T-helper 2 cell (primary cell): ENCODE results near the gene PHF23.
"Not testable (repeated sequence)": the region's sequence is repeated elsewhere in the genome, so short reads cannot be mapped to it uniquely, and the experiment has no call there.

ENCODE experiments used
- DNase-seq, 5 experiments: peaks; one replicate each; pipeline versions ENCODE4 v3.0.0 to v3.0.0-alpha.2; 2012 to 2022

Gene PHF23

GRCh38 chr17:7258731-7259554 lies 19.7 kb upstream of the PHF23 start:
- no peak for DNase-seq

GRCh38 chr17:7256766-7257456 lies 17.7 kb upstream of the PHF23 start:
- DNase-seq, result no peak

- DNase-seq, result no peak
Measured at GRCh38 chr17:7254511-7254910, 15.3 kb upstream of the PHF23 start.

GRCh38 chr17:7253082-7253481 lies 13.8 kb upstream of the PHF23 start:
- no peak for DNase-seq

DNA sequence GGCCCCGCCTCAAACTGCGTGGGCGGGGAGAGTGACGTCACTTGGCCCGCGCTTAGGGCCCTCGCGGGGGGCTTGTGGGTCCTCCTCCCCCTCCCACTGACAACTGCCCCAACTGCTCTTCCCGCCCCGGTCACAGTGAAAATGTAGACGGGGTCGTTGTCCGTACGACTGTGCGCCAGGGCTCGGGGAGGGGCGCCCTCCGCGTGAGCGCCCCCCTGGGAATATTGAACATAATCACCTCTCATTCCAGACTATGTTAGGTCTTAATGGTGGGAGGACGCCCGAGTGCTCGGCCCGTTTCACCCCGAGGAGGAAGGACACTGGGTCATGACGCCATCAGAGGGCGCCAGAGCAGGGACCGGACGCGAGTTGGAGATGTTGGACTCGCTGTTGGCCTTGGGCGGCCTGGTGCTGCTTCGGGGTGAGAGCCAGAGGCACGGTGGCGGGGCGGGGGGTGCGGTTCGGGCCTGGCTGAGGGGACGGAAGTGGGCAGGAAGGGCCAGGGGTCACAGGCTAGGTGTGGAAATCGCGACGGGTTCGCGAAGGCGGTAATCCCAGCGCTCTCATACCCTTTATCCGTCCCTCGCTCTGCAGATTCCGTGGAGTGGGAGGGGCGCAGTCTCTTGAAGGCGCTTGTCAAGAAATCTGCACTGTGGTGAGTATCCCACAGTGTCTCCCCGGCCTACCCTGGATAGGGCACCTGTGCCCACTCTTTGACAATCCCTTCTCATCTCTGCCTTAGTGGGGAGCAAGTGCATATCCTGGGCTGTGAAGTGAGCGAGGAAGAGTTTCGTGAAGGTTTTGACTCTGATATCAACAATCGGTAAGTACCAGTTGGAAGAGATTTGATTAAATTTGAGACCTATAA lies 13.2 kb upstream of the PHF23 start, which contains the start of gene ELP5:
TSS of gene ELP5 (plus strand) at position 40 of the 868 bp plus-strand sequence. CDS start at position 376, 336 bp downstream.
- peak; percentile 62 to 93 (median 81) for DNase-seq

DNA sequence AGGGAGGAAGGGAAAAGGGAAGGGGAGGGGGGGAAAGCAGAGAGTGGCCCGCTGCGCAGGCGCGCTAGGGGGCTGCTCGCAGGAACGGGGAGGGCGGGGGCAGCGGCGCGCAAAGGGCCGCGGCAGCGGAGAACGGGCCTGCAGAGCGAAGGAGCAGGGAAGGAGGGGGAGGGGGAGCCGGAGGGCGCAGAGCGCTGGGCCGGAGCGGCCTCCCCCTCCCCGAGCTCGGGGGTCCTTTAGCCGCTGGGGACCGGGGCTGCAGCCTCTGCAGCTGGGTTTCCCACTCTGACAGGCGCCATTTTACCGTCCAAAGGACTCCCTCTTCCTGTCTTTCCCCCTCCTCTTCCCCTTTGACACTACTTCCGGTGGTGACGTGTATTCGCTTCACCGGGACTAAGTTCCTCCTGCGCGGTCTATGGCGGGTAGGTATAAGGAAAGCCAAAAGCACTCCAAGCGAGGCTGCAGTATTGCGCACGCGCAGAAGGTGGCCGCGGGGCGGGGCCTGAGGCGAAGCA lies 12.5 kb upstream of the PHF23 start, which contains the start of gene CTDNEP1:
TSS of gene CTDNEP1 (minus strand) at position 74 of the 515 bp plus-strand sequence. CDS start 438 bp downstream, outside the sequence.
- peak; percentile 94 to 99 (median 98) for DNase-seq

- no peak for DNase-seq
Measured at GRCh38 chr17:7250695-7251627, 11.7 kb upstream of the PHF23 start.

- no peak for DNase-seq
Measured at GRCh38 chr17:7249830-7250229, 10.6 kb upstream of the PHF23 start.

GRCh38 chr17:7249214-7249613 lies 10.0 kb upstream of the PHF23 start:
- no peak for DNase-seq

GRCh38 chr17:7248796-7249195 lies 9.5 kb upstream of the PHF23 start:
- no peak for DNase-seq

GRCh38 chr17:7246779-7247178 lies 7.5 kb upstream of the PHF23 start:
- DNase-seq, result no peak

DNA sequence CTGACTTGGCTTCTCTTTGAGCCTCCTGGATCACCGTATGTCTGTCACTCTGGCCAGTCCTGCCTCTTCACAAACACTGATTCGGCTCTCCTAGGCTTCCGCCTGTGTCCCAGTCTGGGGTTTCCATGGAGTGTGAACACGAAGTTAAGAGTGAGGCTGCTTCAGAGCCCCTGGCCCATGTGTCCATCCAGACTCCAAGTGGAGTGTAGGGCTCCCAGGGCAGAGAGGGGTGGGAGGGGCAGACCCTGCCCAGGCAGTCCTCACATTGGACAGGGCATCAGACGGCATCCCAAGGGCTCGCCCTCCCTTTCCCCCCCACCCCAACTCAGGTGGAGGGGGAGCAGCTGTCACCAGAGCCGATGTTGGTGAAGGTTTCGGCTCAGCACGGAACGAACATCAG lies 4.6 kb upstream of the PHF23 start:
- not testable (repeated sequence) for DNase-seq

DNA sequence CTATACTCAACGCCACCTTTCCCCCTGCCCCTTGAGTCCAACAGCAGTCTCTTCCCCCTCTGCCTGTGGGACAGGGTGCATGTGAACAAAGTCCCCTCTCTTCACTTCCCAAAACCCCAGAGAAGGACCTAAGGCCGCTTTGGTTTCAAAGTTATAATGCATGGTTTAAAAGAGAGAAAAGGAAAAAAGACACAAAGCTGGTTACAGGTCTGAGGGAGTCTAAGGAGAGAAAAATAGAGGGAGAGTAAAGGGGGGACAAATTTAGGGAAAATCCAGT lies 4.1 kb upstream of the PHF23 start:
- no peak for DNase-seq

GRCh38 chr17:7242717-7243452 lies 3.6 kb upstream of the PHF23 start:
- peak; percentile 88 to 97 (median 91) for DNase-seq

GRCh38 chr17:7241783-7242716 lies 2.8 kb upstream of the PHF23 start, which contains the start of gene GABARAP:
TSS of gene GABARAP (minus strand) at chr17:7242449. CDS start at chr17:7242330, 119 bp downstream.
- DNase-seq, result peak; percentile 85 to 94 (median 87)

- DNase-seq, result no peak
Measured at GRCh38 chr17:7241090-7241733, 2.0 kb upstream of the PHF23 start.

GRCh38 chr17:7240375-7240774 lies 1.1 kb upstream of the PHF23 start:
- no peak for DNase-seq

GRCh38 chr17:7238420-7239090 lies 702 bp downstream of the PHF23 start:
- peak in 2 of 5 experiments; percentile 39 to 71 for DNase-seq
